Stimulated activated CD4-positive, alpha-beta T cell treated with anti-CD3 and anti-CD28 coated beads, Interleukin-2, amount 100 ng/mL, for 4 hours (primary cell): ENCODE measurements around the gene TRDN.
"Not testable (repeated sequence)": the region's sequence is repeated elsewhere in the genome, so short reads cannot be mapped to it uniquely, and the experiment has no call there.

ENCODE experiments used
- DNase-seq: peaks from one replicate; pipeline ENCODE4 v3.0.0-alpha.2; 2020; ENCODE audit warnings: low read depth

Gene TRDN

DNA sequence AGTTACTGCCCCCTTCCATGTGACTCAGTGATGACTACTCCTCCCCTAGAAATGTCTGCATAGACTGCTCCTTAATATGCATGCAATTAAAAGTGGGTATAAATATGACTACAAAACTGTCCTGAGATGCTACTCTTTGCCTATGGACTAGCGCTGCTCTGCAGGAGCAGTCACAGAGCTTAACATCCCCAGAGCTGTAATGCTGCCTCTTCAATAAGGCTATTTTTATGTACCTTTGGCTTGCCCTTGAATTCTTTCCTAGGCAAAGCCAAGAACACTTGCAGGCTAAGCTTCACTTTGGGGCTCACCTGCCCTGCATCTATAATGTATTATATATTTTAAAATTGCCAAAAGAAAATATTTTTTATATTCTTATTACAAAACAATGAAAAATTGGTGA is 341.6 kb downstream of the TRDN start:
- DNase-seq: no peak

GRCh38 chr6:123288649-123289048 is 348.1 kb downstream of the TRDN start:
- DNase-seq: no peak

GRCh38 chr6:123276546-123276980 is 360.2 kb downstream of the TRDN start:
- no peak for DNase-seq

GRCh38 chr6:123263981-123264380 is 372.8 kb downstream of the TRDN start:
- no peak for DNase-seq

DNA sequence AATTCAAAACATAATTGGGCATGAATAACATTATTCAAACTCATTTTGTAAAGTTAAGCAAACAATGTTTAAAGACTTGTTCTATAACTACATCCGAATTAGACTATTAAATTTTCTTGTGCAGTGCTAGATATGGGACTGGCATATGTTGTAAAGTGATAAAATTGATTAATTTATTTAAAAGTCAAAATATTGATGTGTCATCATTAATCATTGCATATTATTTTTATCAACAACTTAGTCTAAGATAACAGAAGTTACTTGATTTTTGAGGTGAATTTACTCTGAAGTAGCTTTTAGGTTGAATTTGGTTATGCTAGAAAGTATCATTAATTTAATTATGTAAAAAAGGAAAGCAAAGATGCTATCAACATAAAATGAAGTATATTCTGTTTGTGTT is 396.1 kb downstream of the TRDN start:
- DNase-seq: no peak

DNA sequence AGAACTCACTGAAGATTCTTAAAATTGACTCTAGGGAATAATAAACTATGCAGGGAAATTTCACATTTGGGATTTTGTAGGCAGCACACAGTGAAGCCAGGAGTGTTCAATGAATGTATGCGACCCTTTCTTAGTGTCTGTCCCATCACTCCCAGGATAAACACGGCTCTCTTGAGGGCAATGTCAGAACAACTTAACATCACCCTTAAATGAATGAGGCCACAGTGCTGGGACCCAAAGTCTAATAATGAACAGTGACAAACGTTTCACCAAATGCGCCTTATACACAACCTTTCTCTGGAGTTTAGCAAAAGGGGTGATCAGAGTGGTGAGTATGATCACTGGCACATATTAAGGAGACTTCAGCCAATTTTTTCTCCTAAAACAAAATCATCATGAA is 403.4 kb downstream of the TRDN start:
- no peak for DNase-seq

- DNase-seq: not testable (repeated sequence)
Measured at GRCh38 chr6:123227789-123228188, 409.0 kb downstream of the TRDN start.

- DNase-seq: no peak
Measured at GRCh38 chr6:123226398-123226797, 410.4 kb downstream of the TRDN start.

- DNase-seq: no peak
Measured at GRCh38 chr6:123224077-123224476, 412.7 kb downstream of the TRDN start.

DNA sequence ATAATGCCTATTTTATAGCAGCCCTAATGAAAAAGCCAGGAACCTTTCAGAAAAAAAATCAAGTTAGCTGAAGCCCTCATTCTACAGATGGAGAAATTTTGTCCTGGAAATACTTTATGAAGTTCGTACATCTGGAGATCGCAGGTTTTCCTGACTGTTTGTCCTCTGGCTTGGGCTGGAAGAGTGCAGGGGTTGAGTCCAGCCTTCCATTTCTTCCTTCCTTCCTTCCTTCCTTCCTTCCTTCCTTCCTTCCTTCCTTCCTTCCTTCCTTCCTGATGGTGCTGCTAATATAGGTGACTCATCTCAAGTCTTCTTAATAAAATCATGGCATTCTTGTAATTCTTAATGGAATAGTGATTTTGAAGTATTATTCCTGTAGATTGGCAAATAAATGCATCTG is 413.3 kb downstream of the TRDN start:
- DNase-seq: no peak

DNA sequence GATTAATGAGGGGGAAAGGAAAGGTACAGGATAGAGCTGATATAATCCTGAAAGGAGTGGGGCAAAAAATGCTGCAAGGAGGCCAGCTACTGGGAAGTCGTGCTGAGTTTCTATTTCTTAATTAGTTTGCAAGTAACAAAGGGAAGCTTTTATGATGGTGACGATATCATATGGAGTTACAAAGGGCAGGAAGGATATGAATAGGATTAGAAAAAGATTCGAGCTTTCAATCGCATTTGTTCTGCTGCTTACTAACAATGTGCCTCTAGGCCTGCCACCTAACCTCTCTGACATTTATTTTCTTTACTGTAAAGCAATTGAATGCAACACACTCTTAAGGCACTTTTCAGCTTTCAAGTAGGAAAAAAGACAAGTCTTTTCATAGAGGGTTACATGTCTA is 421.5 kb downstream of the TRDN start:
- DNase-seq: no peak

DNA sequence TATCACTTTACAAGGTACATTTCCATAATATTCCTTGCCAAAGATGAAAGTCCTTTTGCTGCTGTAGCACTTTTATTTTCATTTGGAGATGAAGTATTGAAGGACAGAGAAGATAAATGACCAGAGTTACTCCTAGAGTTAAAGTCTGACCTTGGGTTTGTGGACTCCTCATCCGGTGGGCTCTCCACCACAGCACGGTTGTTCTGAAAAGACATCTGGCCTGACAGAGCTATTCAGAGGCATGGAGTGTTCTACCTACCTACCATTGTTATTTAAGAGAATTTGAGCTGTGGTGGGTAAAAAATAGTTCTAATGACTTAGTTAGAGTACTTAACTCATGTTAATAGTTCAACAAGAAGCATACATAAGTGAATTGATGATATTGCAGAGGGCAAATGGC is 422.3 kb downstream of the TRDN start:
- no peak for DNase-seq

- no peak for DNase-seq
Measured at GRCh38 chr6:123213921-123214320, 422.8 kb downstream of the TRDN start.

GRCh38 chr6:123211777-123212545 is 424.8 kb downstream of the TRDN start:
- no peak for DNase-seq

GRCh38 chr6:123210645-123211044 is 426.1 kb downstream of the TRDN start:
- no peak for DNase-seq

DNA sequence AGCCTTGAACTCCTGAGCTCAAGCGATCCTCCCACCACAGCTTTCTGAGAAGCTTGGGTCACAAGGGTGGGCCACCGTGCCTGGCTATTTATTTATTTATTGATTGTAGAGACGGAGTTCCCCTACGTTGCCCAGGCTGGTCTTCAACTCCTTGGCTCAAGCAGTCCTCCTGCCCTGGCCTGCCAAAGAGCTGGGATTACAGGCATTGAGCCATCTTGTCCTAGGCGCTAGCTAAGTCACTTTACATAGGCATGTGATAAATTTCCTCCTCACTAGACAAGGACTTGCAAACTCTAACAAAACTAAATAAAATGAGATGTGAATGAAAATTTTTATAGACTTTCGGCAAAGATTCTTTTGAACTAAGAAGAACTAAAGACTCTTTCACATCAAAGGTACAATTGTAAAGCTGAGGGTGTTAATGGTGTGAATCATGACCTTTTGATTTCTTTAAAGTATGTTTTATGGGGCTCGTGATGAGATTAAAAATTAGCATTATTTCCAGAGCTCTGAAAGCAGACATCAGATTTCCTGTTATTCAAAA is 428.7 kb downstream of the TRDN start:
- DNase-seq: no peak

DNA sequence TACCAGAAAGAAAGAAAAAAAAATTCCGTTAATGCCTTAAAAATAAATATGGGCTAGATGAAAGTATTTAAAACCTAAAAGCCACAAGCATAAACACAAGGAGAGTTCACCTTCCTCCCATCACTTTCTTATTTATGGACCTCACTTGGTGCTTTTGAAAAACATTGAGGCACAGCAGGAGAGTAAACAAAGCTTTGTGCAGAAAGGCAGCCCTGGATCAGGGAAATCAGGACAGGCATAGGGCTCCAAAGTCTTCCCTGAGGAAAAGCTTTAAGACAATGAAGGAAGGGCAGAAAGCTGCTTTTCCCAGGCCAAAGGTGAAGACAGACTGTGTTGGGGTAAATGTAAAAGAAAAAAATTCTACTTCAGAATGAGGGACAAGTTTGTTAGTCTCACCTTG is 432.8 kb downstream of the TRDN start:
- no peak for DNase-seq

DNA sequence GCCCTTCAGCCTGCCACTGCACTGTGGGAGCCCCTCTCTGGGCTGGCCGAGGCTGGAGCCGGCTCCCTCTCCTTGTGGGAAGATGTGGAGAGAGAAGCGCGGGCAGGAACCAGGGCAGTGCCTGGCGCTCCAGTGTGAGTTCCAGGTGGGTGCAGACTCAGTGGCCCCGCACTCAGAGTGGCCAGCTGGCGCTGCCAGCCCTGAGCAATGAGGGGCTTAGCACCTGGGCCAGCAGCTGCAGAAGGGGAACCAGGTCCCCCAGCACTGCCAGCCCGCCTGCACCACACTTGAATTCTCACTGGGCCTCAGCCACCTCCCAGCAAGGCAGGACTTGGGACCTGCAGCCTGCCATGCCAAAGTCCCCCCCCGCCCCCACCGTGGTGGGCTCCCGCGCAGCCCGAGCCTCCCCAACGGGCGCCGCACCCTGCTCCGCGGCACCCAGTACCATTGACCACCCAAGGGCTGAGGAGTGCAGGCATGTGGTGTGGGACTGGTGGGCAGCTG is 434.8 kb downstream of the TRDN start:
- DNase-seq: no peak

DNA sequence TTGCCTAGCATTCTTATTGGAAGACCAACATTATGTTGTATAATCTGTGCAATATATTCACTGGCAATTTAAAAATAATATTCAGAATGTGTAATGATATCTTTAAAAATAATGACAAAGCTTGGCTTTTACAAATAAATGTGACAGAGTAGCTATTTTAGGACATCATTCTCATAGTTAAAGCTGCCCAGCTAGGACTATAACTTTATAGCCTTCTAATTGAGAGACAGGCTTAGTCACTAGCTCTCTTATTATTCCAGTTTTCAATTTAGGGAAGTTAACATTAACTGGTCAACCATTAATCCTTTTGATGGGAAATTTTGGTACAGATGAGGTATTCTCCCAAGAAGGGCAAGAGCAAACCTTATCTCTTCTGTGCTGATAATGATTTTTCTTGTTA is 443.5 kb downstream of the TRDN start:
- no peak for DNase-seq

DNA sequence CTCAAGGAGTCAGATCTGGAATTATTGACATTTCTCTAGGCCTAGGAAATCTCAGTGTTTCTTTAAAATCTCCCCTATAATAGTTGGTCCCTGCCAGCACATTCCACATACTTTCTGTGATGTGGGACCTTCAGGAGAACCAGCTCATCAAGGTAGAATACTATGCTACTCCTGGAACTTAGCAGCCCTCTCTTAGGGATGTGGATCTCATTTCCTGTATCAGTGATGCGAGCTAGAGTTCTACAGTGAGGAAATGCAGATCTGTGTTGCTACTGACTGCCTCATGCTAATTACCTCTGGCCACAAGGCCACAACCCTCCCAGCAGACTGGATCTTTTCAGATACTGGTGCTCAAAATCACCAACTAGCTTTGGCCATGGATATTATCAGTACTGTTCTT is 446.9 kb downstream of the TRDN start:
- DNase-seq: no peak

DNA sequence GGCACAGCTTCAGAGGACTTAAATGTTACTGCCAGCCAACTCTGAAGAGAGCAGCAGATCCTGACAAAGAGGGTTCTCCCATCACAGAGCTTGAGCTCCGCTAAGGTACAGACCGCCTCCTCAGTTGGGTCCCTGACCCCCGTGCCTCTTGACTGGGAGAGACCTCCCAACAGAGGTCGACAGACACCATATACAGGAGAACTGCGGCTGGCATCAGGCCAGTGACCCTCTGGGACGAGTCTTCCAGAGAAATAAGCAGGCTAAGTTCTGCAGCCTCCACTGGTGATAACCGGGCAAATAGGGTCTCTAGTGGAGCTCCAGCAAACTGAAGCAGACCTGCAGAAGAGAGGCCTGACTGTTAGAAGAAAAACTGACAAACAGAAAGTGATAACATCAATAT is 453.8 kb downstream of the TRDN start:
- no peak for DNase-seq

DNA sequence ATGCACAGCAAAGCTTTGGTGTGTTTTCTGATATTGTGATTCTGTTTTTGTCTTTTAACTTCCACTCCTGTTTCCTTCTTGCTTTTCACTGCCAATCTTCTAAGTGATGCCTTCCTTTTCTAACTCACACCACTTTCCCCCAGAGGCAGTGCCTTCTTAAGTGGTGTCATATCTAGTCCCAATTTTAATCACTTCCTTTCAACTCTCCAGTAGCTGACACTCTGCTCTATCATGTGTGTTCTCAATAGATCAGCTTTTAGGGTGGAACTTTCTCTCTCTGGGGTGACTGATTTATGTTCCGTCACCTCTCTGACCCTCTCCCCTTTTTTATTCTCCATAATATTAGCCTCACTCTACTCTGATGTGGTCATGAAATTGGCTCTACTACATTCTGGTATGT is 460.0 kb downstream of the TRDN start:
- no peak for DNase-seq

DNA sequence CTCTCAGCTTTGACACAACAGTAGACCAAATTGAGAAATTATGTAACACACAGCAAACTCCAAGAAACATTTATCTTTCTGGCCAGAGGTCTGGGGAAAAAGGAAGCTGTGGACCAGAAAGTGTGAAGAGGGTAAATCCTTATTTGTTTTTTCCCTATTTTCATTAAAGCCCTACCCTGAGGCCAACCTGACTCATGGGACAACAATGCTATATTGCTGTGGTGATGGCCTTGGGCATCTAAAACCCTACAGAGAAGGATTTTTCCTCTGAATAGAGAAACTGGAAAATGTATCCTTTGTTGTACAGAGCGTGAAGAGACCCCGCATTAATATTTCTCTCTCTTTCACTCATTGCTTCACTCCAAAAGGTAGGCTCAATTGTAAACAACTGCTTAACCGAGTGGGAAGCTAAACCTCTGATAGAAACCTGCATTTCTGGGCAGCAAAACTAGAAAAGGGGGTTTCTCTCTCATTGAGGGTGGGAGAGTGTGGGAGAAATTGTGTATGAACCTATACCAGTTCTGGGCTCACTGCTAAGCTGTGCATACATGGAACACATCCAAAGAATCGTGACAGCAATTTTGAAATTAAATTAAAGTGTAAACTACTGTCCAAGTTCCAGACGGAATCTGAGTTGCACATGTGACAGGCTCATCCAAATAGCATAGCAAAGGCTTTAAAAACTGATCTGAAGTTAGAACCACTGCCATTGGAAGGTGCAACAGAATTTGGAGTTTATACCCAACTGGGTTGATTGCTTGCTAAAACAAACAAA is 465.2 kb downstream of the TRDN start:
- no peak for DNase-seq
